ENCODE measurements around the gene FGF1.

The FGF1 gene

GRCh38 chr5:142615948-142616347 lies 69.9 kb downstream of the FGF1 start:
- Mint-ChIP-seq H3K4me1 (ENCODE audit: low read depth) (no peaks in the 10 kb centered on the region), H3K4me3 (no peak overlapping the region)
- intact Hi-C loops (cut with micrococcal nuclease) = no loop called here

GRCh38 chr5:142614054-142614453 lies 71.8 kb downstream of the FGF1 start:
- H3K27me3 Mint-ChIP-seq = peaks cover 29% of the 10 kb centered on the region
- no peaks in the 10 kb centered on the region for H3K36me3 Mint-ChIP-seq (ENCODE audit: low read depth)
- H3K4me3 Mint-ChIP-seq = no peak overlapping the region
- H3K9me3 Mint-ChIP-seq = no peaks in the 10 kb centered on the region
- H3K27ac Mint-ChIP-seq = no peak overlapping the region
- no peaks in the 10 kb centered on the region for H3K4me1 Mint-ChIP-seq (ENCODE audit: low read depth)
- intact Hi-C loops (cut with micrococcal nuclease) = no loop called here

More at GRCh38 chr5:142615948-142616347, 69.9 kb downstream of the FGF1 start:
- Mint-ChIP-seq H3K9me3 (no peaks in the 10 kb centered on the region), H3K27ac (no peak overlapping the region), H3K36me3 (ENCODE audit: low read depth) (no peaks in the 10 kb centered on the region), H3K27me3 (peaks cover 23% of the 10 kb centered on the region)

DNA sequence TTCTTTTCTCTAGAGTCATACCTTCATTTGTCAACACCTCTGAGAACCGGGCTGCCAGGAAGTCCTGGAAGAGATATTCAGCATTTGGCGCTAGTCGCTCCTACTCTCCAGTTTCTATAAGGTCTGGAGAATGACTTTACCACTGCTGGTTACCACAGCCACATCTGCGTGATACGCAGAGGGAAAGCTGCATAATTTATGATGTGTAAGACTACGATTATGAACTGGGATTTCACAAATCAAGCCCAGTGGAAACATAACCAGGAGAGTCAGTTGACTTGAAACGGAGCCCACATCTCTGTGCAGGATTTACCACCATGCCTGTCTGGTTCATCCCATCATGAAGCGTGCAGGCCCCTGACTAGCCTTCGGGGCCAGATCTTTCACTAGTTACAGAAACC lies 72.6 kb downstream of the FGF1 start:
- Mint-ChIP-seq H3K27me3 (peaks cover 32% of the 10 kb centered on the region), H3K9me3 (no peaks in the 10 kb centered on the region), H3K36me3 (ENCODE audit: low read depth) (no peaks in the 10 kb centered on the region), H3K27ac (no peak overlapping the region), H3K4me1 (ENCODE audit: low read depth) (no peaks in the 10 kb centered on the region), H3K4me3 (no peak overlapping the region)
- intact Hi-C loops (cut with micrococcal nuclease) = no loop called here

DNA sequence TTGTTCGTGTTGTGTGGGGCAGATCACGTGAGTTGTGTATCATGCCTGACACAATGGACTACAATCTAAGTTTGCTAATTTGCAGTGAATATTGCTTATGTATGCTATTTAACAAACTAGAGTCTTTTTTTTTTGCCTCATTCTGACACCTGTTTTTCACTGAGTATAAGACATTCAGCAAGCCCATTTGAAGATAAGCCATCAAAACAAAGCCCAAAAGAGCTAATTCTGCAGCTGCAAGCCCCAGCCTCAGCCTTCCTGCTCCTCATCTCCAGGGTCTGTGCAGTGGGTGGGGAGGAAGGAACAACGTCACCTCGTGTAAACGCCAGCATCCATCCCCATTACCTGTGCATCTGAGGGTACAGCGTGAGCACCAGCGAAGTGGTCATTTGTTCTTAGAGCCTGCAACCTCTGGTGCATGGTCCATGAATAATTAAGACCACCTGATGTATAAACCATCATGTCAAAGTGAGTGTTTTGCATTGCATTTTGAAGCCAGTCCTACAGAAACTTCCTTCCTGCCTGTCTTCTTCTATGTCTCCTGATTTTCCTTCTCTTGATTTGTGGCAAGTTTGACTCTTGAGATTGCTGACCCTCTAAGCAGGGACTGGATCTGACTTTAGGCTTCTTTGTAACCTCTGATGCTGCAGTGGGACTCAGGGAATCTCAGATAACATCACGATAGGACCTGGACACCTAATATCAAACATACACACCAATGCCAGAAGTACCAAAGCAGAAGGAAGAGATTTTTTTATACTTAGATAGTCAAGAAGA lies 73.2 kb downstream of the FGF1 start:
- no peak overlapping the region for H3K27ac Mint-ChIP-seq
- H3K4me3 Mint-ChIP-seq = no peak overlapping the region
- H3K4me1 Mint-ChIP-seq (ENCODE audit: low read depth) = no peaks in the 10 kb centered on the region
- no peaks in the 10 kb centered on the region for H3K36me3 Mint-ChIP-seq (ENCODE audit: low read depth)
- intact Hi-C loops (cut with micrococcal nuclease) = no loop called here
- H3K9me3 Mint-ChIP-seq = no peaks in the 10 kb centered on the region
- H3K27me3 Mint-ChIP-seq = peaks cover 35% of the 10 kb centered on the region

- no peak overlapping the region for H3K27ac Mint-ChIP-seq
- H3K36me3 Mint-ChIP-seq (ENCODE audit: low read depth) = no peaks in the 10 kb centered on the region
- intact Hi-C loops (cut with micrococcal nuclease) = loop anchor here (1.0 kb wide), 1 partner anchor 88 kb away; no protein-coding TSS in a partner anchor
- H3K4me3 Mint-ChIP-seq = no peak overlapping the region
- H3K27me3 Mint-ChIP-seq = peaks cover 34% of the 10 kb centered on the region
- H3K9me3 Mint-ChIP-seq = no peaks in the 10 kb centered on the region
- H3K4me1 Mint-ChIP-seq (ENCODE audit: low read depth) = no peaks in the 10 kb centered on the region
Measured at GRCh38 chr5:142611154-142611553, 74.7 kb downstream of the FGF1 start.

GRCh38 chr5:142610176-142611001 lies 75.5 kb downstream of the FGF1 start:
- Mint-ChIP-seq H3K4me3 (no peak overlapping the region), H3K27ac (no peak overlapping the region), H3K4me1 (ENCODE audit: low read depth) (no peaks in the 10 kb centered on the region), H3K36me3 (ENCODE audit: low read depth) (no peaks in the 10 kb centered on the region), H3K27me3 (peaks cover 34% of the 10 kb centered on the region), H3K9me3 (no peaks in the 10 kb centered on the region)
- intact Hi-C loops (cut with micrococcal nuclease) = loop anchor here (1.0 kb wide), 1 partner anchor 89 kb away; no protein-coding TSS in a partner anchor

- Mint-ChIP-seq H3K27ac (no peak overlapping the region), H3K27me3 (peaks cover 33% of the 10 kb centered on the region), H3K36me3 (ENCODE audit: low read depth) (no peaks in the 10 kb centered on the region), H3K4me1 (ENCODE audit: low read depth) (no peaks in the 10 kb centered on the region), H3K9me3 (no peaks in the 10 kb centered on the region), H3K4me3 (no peak overlapping the region)
- intact Hi-C loops (cut with micrococcal nuclease) = no loop called here
Measured at GRCh38 chr5:142609142-142609541, 76.7 kb downstream of the FGF1 start.

GRCh38 chr5:142608081-142608480 lies 77.8 kb downstream of the FGF1 start:
- Mint-ChIP-seq H3K36me3 (ENCODE audit: low read depth) (no peaks in the 10 kb centered on the region), H3K27me3 (peaks cover 36% of the 10 kb centered on the region), H3K9me3 (no peaks in the 10 kb centered on the region), H3K4me3 (no peak overlapping the region), H3K4me1 (ENCODE audit: low read depth) (no peaks in the 10 kb centered on the region), H3K27ac (no peak overlapping the region)
- intact Hi-C loops (cut with micrococcal nuclease) = no loop called here

DNA sequence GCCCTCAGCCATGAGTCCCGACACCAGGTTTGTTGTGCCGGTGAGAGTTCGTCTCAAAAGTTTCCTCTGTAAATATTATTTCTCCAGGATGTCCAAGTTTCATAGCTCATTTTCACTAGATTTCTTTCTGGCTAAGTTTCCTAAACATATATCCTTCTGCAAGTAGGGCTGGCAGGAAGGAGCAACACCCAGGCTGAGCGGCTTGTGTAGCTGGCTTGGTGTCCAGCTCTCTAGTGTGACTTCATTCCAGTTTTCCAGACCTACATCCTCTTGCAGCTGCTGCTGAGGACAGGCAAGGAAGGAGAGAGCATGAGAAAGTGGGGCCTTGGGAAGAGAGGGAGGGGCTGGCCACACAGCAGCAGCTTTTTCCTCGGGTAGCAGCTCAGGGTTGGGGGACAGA lies 80.3 kb downstream of the FGF1 start:
- Mint-ChIP-seq H3K4me3 (no peak overlapping the region), H3K27ac (no peak overlapping the region), H3K4me1 (ENCODE audit: low read depth) (no peaks in the 10 kb centered on the region), H3K27me3 (peaks cover 33% of the 10 kb centered on the region), H3K9me3 (no peaks in the 10 kb centered on the region), H3K36me3 (ENCODE audit: low read depth) (no peaks in the 10 kb centered on the region)
- intact Hi-C loops (cut with micrococcal nuclease) = no loop called here

- H3K27me3 Mint-ChIP-seq = peaks cover 28% of the 10 kb centered on the region
Measured at GRCh38 chr5:142602720-142603245, 83.1 kb downstream of the FGF1 start.

DNA sequence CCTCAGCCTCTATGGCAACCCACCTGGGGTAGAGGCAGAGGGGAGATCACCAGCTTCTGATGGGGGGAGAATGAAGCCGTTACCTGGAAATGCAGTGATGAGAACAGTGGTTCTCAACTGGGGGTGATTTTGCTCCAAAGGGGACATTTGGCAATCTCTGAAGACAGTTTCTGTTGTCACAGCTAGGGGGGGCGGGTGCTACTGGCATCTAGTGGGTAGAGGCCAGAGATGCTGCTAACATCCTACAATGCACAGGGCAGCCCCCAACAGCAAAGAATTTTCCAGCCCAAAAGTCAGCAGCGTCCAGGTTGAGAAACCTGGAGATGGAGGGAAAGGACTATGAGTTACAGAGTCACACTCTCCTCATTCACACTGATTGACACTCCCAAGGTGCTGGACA lies 84.5 kb downstream of the FGF1 start:
- no peaks in the 10 kb centered on the region for H3K36me3 Mint-ChIP-seq (ENCODE audit: low read depth)
- H3K27me3 Mint-ChIP-seq = peaks cover 28% of the 10 kb centered on the region
- no peak overlapping the region for H3K27ac Mint-ChIP-seq
- no peaks in the 10 kb centered on the region for H3K9me3 Mint-ChIP-seq
- H3K4me1 Mint-ChIP-seq (ENCODE audit: low read depth) = no peaks in the 10 kb centered on the region
- no peak overlapping the region for H3K4me3 Mint-ChIP-seq
- intact Hi-C loops (cut with micrococcal nuclease) = no loop called here

More at GRCh38 chr5:142602720-142603245, 83.1 kb downstream of the FGF1 start:
- H3K9me3 Mint-ChIP-seq = no peaks in the 10 kb centered on the region
- no peak overlapping the region for H3K4me3 Mint-ChIP-seq
- H3K4me1 Mint-ChIP-seq (ENCODE audit: low read depth) = no peaks in the 10 kb centered on the region
- no peaks in the 10 kb centered on the region for H3K36me3 Mint-ChIP-seq (ENCODE audit: low read depth)
- H3K27ac Mint-ChIP-seq = no peak overlapping the region
- intact Hi-C loops (cut with micrococcal nuclease) = no loop called here

- Mint-ChIP-seq H3K27ac (no peak overlapping the region), H3K36me3 (ENCODE audit: low read depth) (no peaks in the 10 kb centered on the region), H3K9me3 (no peaks in the 10 kb centered on the region), H3K4me1 (ENCODE audit: low read depth) (no peaks in the 10 kb centered on the region), H3K27me3 (peaks cover 27% of the 10 kb centered on the region), H3K4me3 (no peak overlapping the region)
- intact Hi-C loops (cut with micrococcal nuclease) = no loop called here
Measured at GRCh38 chr5:142600611-142601358, 85.1 kb downstream of the FGF1 start.

DNA sequence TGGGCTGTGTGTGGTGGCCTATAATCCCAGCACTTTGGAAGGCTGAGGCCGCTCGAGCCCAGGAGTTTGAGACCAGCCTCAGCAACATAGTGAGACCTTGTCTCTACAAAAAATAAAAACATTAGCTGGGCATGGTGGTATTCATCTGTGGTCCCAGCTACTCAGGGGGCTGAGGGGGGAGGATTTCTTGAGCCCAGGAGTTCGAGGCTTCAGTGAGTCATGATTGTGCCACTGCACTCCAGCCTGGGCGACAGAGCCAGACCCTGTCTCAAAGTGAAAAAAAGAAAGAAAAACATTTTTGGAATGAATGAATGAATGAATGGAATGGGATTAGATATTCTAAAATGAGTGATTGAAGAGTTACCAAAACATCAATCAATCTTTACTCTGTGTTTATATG lies 85.8 kb downstream of the FGF1 start:
- intact Hi-C loops (cut with micrococcal nuclease) = no loop called here
- no peaks in the 10 kb centered on the region for H3K9me3 Mint-ChIP-seq
- H3K4me3 Mint-ChIP-seq = no peak overlapping the region
- H3K36me3 Mint-ChIP-seq (ENCODE audit: low read depth) = no peaks in the 10 kb centered on the region
- peaks cover 24% of the 10 kb centered on the region for H3K27me3 Mint-ChIP-seq
- H3K27ac Mint-ChIP-seq = no peak overlapping the region
- H3K4me1 Mint-ChIP-seq (ENCODE audit: low read depth) = no peaks in the 10 kb centered on the region

DNA sequence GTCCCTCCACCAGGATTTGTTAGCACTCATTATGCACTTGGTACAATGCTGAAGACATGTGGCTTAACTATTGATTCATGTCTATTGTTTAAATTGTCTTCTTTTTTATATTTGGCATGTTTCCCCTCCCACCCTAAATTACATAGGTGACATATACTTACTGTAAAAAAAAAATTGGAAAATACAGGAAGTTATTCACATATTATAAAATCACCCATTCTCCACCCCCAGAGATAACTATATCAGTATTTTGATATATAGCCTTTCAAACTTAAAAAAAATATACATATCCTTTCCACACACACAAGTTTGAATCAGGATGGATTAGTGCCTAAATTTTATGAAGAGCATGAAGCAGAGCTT lies 87.6 kb downstream of the FGF1 start:
- H3K9me3 Mint-ChIP-seq = no peaks in the 10 kb centered on the region
- H3K27me3 Mint-ChIP-seq = peaks cover 23% of the 10 kb centered on the region
- no peaks in the 10 kb centered on the region for H3K4me1 Mint-ChIP-seq (ENCODE audit: low read depth)
- intact Hi-C loops (cut with micrococcal nuclease) = no loop called here
- H3K4me3 Mint-ChIP-seq = no peak overlapping the region
- no peak overlapping the region for H3K27ac Mint-ChIP-seq
- H3K36me3 Mint-ChIP-seq (ENCODE audit: low read depth) = no peaks in the 10 kb centered on the region
